ENCODE measurements around the gene CHMP2A.

CHMP2A gene

GRCh38 chr19:58569943-58570670, 15.2 kb upstream of the CHMP2A start:
- no peak for DNase-seq

- no peak for DNase-seq
These were observed 14.5 kb upstream of the CHMP2A start for GRCh38 chr19:58569191-58569942.

- no peak for DNase-seq
These were observed 13.7 kb upstream of the CHMP2A start for GRCh38 chr19:58568453-58569130.

DNA sequence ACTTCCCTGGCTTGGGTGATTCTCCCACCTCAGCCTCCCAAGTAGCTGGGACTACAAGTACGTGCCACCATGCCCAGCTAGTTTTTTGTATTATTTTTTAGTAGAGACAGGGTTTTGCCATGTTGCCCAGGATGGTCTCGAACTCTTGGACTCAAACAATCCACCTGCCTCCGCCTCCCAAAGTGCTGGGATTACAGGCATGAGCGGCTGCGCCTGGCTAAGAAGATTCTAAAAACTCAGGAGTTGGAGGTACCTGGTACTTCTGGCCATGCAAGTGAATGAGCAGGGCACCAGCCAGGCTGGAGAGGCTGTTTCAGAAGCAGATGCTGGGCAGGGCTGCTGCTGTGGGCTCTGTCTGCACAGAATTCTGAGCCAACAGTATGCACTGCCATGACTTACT, 12.1 kb upstream of the CHMP2A start:
- DNase-seq = no peak

DNA sequence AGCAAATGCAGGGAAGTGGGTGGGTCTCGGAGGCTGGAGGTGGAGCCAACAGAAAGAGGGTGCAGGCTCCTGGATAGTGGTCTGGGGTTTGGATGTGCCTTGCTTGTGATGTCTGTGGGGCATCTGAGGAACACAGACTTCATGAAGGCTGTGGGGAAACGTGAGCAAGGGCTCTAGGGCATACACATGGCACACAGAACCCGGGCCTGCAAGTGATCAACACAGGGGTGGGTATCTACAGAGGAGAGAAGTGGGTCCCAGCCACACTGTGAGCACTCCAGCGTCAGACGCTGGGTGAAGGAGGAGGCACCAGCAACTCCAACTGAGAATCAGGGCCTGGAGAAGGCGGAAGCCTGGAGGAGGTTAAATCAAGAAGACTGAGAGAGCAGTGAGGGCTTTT, 8.9 kb upstream of the CHMP2A start:
- DNase-seq = no peak

- DNase-seq = no peak
These were observed 8.2 kb upstream of the CHMP2A start for GRCh38 chr19:58563034-58563573.

GRCh38 chr19:58562122-58563033, 7.5 kb upstream of the CHMP2A start:
- no peak for DNase-seq

DNA sequence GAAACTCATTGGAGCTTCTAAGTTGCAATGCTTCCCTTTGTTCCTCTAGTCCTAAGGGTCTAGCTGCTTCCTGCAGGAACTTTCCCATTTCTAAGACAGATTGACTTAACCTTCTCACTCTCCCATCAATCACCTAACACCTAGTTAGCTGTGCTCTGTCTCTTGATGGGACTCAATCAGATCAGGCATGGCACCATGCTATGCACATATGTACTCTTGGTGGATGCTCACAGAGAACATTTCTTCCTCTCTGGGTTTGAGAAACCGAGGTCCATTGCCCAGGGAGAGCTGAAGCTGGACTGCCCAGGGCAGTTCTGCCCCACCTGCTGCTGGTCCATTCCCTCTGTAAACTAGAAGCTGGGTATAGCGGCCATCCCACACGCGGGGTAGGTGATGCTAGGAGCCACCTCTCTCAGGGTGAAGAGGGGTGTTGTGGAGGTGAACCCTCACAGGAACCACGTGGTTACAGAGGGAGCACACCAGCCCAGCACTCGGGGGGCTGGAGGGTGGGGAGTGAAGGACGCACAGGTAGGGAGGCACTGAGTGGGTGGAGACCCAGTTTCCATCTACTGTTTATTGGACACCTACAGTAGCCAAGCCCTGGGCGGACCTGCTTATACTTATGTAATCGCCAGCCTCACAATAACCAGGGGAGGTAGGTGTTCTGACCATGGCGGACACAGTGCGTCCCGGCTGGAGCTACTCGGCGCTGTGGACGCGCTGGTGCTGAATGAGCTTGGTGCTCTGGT, 6.6 kb upstream of the CHMP2A start:
- DNase-seq = no peak

GRCh38 chr19:58560921-58561320, 6.0 kb upstream of the CHMP2A start:
- DNase-seq = no peak

DNA sequence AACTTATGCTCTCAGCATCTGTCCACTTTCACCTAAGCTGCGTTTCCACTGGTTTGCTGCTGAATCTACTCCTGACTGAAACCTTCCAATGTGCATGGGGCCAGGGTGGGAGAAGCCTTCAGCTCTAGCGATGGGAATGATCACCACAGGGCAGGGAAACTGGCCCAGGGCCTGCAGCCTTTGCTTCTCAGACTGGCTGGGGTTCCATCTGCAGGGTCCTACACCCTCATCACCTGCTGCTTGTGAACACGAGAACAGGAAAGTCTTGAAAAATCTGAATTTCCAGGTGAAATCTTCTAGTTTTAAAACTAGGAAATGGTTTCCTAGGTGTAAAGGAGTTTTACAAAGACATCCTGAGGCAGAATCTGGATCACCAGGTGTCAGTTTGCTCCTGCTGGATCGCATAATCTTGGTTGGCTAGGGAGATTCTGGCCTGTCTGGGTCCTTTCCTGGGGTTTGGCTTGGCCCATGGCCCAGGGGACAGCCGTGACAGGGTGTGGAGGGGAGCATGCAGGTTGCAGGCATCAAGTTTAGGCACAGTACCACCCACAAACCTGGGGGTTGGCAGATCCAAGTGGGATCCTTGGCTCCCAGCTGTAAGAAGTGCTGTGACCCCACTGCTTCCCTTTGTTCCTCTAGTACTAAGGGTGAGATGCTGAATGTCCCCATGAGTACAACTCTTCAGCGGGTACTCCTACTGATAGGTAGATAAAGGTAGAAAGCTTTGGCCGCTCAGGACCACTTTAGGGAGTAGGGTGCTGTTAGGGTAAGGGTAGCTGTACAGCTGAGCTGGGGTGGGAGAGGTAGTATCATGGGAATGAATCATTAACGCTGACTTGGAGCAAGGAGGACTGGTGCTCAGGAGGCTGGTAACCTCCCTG, 5.3 kb upstream of the CHMP2A start:
- DNase-seq = no peak

- no peak for DNase-seq
These were observed 4.5 kb upstream of the CHMP2A start for GRCh38 chr19:58559275-58560006.

DNA sequence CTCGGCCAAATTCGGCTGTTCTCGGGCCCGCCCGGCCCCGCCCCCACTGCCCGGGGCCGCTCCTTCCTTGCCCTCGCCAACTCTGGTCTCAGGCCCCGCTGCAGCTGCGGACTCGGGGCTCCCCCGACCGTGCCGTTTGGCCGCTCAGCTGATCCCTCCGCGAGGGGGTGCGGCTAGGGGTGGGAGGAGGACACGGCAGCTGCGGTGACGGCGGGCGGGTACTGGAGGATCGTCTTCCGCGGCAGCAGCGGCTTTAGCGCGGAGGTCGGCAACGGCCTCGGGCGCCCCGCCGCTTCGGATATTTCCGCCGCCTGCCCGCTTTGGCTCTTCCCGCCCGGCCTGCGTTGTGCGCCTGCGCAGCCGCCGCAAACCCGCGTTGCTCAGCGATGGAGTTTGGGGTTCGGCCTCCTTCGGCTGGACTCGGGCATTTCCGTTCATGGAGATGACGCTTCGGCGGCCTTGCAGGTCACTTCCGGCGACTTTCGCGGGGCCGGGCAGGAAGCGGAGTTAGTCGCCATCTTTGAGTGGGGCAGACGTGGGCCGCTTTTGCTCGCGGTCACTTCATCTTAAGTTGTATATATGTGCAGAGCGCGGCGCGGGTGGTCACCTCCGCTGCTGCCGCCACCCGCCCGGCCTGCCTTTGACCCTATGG, 3.8 kb upstream of the CHMP2A start:
- no peak for DNase-seq

DNA sequence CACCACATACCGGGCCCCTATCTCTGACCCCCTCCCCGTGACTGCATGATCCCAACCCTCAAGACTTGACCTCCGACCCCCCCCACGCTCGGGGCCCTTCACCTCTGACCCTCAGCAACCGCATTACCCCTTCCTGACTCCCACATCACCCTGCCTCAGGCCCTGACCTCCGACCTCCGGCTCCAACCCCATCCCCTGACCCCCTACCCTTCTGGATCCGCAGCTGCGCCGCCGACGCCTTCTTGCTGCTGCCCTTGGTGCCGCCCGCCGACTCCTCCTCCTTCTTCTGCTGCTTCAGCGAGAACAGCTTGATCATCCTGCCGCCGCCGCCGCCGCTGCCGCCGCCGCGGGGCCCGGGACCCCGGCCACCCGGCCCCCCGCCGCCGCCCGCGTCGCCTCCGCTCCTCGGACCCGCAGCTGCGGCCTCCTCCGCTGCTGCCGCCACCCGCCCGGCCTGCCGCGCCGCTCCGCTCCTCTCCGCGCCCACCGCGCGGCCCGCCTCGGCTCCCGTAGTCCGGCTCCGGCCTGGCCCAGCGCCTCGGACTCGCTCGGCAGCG, 3.2 kb upstream of the CHMP2A start, which contains the start of gene UBE2M:
TSS of gene UBE2M (minus strand) at position 546 of the 557 bp plus-strand sequence. CDS start at position 316, 230 bp downstream.
- DNase-seq = no peak

DNA sequence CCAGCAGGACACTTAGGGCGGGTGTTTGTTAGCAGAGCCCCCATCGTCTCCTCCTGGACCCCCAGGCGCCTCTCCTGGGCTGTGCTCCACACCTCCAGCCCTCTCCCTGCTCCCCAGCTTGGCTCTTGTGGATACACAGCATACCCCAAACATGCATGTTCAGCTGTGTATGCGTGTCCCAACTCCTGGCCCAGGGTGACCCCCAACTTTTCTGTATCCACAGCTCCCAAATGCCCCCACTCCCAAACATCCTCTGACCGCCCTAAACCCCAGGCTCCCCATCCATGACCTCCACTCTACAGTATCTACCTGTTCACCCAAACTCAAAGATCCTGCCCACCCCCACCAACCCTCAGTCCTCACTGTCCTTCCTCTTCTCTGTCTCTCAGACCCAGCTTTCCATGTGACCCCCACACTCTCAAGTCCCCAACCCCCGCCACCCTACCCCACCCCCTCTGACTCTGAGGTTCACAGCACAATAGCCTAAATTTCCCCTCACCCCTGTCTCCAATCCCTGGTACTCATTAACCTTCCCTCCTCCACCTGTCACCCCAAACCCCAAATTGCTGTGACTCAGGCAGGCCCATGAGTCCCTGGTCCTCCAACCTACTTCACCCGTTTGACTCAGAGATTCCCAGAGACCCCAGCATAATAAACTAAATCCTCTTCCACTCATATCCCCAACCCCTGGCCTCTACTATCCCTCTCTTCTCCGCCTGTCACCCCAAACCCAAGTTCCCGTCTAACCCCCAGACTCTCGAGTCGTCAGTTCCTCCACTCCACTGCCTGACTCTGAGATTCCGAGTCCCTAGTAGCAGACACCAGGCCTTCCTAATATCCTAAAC, 2.5 kb upstream of the CHMP2A start:
- DNase-seq = no peak

DNA sequence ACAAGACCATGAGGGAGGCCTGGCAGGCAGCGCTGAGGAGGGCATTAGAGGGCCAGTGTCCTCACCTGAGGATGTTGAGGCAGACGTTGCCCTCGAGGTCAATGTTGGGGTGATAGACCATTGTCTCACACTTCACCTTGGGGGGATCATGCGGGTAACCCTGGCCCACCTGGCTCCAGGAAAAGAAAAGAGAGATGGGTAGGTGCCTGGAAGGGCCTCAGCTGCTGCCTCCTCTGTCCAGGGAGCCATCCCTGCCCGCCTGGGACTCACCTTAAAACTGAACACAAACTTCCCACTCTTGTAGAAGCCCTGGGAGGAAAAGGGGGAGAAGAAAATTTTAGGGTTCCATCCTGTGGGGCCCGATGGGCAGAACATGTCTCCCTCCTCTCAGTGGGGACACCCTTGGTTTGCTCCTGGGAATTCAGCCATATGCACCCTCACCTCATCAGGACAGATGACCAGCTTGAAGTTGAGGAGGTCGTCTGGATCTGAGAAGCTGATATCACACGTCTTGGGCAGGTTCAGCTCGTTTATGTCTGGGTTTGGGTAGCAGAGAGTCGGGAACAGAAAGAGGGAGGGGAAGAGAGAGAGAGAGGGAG, 1.8 kb upstream of the CHMP2A start:
- DNase-seq = no peak

GRCh38 chr19:58555920-58556621, 1.2 kb upstream of the CHMP2A start:
- no peak for DNase-seq

DNA sequence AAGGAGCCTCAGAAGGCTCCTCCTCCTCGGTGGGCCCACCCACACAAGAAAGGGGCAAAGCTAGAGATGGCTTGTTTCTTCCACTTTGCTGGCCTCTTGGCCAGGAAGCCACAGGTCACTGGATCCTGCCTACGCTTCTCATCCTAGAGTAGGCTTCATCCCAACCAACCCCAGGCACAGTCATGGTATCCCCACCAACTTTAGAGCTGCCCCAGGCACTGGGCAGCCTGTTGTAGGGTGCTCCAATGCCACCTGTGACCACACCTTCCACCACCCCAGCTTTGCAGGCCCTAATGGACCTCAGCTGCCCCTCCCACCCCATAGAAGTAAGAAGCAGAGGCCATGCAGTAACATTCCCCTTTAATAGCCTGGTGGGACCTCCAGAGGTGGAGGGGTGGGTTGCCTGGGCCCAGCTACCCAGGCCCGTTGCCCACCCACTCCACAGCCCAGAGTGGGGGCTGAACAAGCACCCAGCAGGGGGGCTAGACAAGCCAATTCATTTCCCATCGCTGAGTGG, 522 bp upstream of the CHMP2A start:
- no peak for DNase-seq

Measured in NCI-H2029 treated with DMSO at 0.1 percent for 48 hours (cell line).